Mesothelial cell of epicardium (in vitro differentiated cells): ENCODE data around the gene GLOD5. TPM values are rescaled to one million over a fixed set of nuclear protein-coding genes. Genes with fewer than 3 reads are reported as not detected.

ENCODE experiments used
- DNase-seq, 2 experiments: peaks; one replicate each; pipeline ENCODE4 v3.0.0; 2021; ENCODE audit warnings: low spot score in 2 of 2; ENCODE audit not compliant: unreplicated experiment in 2 of 2
- H3K27ac Mint-ChIP-seq: 2 replicates; pipeline ENCODE4 v1.8.0; 2021; ENCODE audit warnings: mixed read lengths
- H3K27me3 Mint-ChIP-seq: 2 replicates; pipeline ENCODE4 v1.8.0; 2021; ENCODE audit warnings: low read depth, mixed read lengths
- H3K36me3 Mint-ChIP-seq: 2 replicates; pipeline ENCODE4 v1.8.0; 2021; ENCODE audit warnings: mixed read lengths
- H3K4me1 Mint-ChIP-seq: 2 replicates; pipeline ENCODE4 v1.8.0; 2021; ENCODE audit warnings: mixed read lengths
- H3K4me3 Mint-ChIP-seq: 2 replicates; pipeline ENCODE4 v1.8.0; 2021; ENCODE audit warnings: mild to moderate bottlenecking, moderate library complexity, mixed read lengths
- H3K9me3 Mint-ChIP-seq: 2 replicates; pipeline ENCODE4 v1.8.0; 2021; ENCODE audit warnings: mixed read lengths
- total RNA-seq: library from RNA; stranded (reverse); gene quantifications from 3 replicates; pipeline ENCODE4 v1.2.1, GENCODE V29; 2021
- TF ChIP-seq, protein P1 (sequence below): fragments of 200-600 bp; sonication (generic); IDR thresholded peaks from one replicate; pipeline ENCODE4 v1.5.0; 2021; ENCODE audit warnings: antibody characterized with exemption; ENCODE audit not compliant: unreplicated experiment

GLOD5 gene
- total RNA-seq, 1 donor from 2014 or later, result not detected

DNA sequence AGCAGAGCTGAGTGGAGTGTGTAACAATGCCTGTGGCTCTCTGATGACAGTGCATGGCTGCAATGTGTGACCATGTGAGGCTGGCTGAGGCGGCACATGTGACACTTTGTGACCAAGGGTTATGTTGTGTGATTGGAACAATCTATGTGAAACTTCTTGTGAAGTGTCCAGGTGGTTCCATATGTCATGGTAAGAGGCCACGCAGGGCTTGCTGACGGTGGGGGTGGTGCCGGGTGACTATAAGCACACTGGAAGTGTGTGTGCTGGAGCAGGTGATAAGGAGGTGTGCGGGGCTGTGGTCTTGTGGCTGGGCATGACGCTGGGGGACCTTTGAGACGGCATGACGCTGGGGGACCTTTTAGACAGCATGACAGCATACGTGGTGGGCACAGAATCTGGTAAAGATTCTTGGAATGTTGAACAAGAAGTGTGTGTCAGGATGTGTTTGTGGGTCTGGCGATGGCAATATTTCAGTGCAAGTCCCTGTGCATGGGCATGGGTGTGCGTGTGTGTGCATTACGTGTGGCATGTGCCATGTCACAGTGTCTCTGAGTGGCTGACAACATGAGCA lies 32.9 kb downstream of the GLOD5 start:
- Mint-ChIP-seq H3K27me3 (no peaks in the 10 kb centered on the region), H3K27ac (no peak overlapping the region), H3K4me3 (no peak overlapping the region), H3K9me3 (peaks cover 13% of the 10 kb centered on the region), H3K36me3 (no peaks in the 10 kb centered on the region), H3K4me1 (peaks cover 3% of the 10 kb centered on the region)
- DNase-seq, result no peak
- TF ChIP-seq, protein P1, sequence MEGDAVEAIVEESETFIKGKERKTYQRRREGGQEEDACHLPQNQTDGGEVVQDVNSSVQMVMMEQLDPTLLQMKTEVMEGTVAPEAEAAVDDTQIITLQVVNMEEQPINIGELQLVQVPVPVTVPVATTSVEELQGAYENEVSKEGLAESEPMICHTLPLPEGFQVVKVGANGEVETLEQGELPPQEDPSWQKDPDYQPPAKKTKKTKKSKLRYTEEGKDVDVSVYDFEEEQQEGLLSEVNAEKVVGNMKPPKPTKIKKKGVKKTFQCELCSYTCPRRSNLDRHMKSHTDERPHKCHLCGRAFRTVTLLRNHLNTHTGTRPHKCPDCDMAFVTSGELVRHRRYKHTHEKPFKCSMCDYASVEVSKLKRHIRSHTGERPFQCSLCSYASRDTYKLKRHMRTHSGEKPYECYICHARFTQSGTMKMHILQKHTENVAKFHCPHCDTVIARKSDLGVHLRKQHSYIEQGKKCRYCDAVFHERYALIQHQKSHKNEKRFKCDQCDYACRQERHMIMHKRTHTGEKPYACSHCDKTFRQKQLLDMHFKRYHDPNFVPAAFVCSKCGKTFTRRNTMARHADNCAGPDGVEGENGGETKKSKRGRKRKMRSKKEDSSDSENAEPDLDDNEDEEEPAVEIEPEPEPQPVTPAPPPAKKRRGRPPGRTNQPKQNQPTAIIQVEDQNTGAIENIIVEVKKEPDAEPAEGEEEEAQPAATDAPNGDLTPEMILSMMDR, result no peak

DNA sequence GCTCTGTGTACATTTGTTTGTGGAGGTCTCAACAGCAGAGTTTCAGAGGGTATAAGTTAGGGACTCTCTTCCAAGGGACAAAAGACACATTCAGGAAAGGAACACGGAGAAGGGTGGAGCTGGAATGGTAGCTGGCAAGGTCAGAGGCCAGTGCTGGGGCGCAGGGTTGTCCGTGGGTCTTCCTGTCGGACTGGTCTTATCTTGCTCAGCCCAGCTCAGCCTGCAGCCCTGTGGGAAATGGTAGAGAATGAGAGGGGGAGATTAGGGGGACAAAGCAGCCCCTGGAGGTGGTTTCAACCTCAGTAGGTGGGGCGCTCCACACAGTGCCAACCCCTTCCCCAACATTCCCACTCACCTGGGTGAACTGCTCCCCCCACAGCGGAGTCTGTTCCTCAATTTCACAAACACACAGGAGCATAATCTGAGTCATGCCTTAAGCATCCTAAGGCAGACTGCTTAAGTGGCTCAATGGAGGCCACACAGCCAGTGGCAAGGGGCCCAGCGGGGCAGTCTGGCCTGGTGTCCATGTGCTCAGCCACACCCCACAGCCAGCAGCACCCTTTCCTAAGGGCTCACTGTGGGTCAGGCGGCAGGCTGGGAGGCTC lies 33.5 kb downstream of the GLOD5 start:
- Mint-ChIP-seq H3K4me3 (no peak overlapping the region), H3K27me3 (no peaks in the 10 kb centered on the region), H3K36me3 (no peaks in the 10 kb centered on the region), H3K27ac (no peak overlapping the region), H3K4me1 (peaks cover 3% of the 10 kb centered on the region), H3K9me3 (peaks cover 13% of the 10 kb centered on the region)
- no peak for DNase-seq
- TF ChIP-seq, protein P1, result no peak

DNA sequence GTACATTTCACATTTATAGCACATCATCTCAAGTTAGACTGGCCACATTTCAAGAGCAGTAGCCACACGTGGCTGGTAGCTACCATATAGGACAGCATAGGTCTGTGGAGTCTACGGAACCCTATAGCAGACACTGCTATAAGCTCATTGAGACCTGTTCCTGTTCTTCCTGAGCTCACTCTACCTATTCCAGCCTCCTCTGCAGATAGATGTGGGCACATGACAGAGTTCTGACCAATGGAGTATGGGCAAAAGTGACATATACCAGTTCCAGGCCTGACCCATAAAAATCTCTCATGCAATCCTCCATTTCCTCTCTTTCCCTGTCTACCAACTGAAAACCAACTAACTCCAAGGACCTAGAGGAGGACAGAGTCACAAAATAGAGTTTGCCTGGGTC lies 36.8 kb downstream of the GLOD5 start:
- DNase-seq, result no peak
- no peak overlapping the region for H3K4me3 Mint-ChIP-seq
- H3K4me1 Mint-ChIP-seq, result peaks cover 13% of the 10 kb centered on the region
- no peaks in the 10 kb centered on the region for H3K27me3 Mint-ChIP-seq
- TF ChIP-seq, protein P1, result no peak
- H3K9me3 Mint-ChIP-seq, result peaks cover 20% of the 10 kb centered on the region
- H3K27ac Mint-ChIP-seq, result no peak overlapping the region
- H3K36me3 Mint-ChIP-seq, result no peaks in the 10 kb centered on the region

DNA sequence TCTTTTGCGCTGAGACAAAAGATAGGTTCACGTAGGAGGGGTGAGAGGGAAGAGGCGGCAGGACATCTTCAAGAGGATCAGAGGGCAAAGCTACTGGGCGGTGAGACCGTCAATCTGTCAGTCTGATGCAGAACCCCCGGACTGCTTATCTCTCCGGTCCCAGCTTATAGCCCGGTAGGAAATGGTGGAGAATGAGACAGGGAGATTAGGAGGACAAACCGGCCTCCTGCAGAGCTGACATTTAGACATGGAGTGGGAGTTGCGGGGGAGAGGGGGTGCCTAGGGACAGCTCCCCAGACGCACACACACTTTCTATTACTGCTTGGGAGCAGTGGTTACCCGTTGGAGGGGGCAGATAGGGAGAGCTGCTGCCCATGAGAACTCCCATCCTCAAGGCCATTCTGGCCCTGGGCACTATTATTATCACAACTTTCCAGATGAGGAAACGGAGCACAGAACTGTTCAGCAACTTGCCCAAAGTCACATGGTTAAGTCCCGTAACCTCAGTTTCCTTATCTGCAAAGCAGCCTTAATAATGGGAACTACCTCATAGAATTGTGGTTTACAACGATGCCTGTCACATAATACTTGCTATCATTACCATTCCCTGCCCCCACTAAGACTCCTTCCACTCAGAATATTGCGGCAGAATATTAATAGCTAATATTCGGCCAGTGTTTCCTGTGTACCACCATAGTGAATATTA lies 39.2 kb downstream of the GLOD5 start:
- TF ChIP-seq, protein P1, result no peak
- Mint-ChIP-seq H3K4me3 (peak overlapping the region; percentile 93), H3K27me3 (no peaks in the 10 kb centered on the region), H3K4me1 (peaks cover 10% of the 10 kb centered on the region), H3K36me3 (peaks cover 9% of the 10 kb centered on the region), H3K9me3 (peaks cover 28% of the 10 kb centered on the region), H3K27ac (peak overlapping the region; percentile 99)
- no peak for DNase-seq

DNA sequence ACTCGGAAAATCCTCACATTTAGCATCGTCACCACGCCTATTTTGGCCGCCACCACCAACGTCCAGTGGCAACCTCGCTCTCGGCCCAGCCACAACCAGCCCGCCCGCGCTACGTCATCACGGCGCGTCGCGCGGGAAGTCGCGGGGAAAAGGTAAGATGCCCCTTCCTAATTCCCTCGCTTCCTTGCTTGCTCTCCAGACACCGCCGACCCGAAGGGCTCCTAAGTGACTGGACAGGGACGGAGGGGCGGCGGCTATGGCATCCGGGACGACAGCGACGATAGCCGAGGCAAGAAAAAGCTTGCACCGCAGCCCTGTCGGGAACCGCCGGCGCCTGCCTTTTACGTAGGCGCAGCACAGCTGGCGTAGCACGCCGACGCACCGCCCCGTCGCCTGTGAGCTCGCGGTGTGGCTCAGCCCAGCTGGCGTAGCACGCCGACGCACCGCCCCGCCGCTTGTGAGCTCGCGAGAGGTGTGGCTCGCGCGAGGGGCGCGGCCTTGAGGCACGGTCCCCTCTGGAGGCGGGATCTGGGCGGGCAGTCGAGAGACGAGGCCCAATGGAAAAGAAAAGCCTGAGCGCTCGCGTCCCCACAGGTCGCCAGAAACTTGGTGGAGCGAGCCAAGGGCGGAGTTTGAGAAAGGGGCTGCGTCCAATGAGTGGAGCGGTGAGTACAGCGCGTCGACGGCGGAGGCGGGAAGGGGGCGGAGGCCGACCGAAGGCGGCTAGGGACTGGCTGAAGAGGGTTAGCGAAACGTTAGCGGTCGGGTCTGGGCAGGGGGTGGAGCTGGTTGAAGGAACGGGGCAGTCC lies 39.9 kb downstream of the GLOD5 start, which contains the start of gene HDAC6:
Gene HDAC6, plus strand, starts transcription at position 788 of the 809 bp plus-strand sequence. CDS start 626 bp downstream, outside the sequence.
- DNase-seq, result peak; percentile 90 to 91
- TF ChIP-seq, protein P1, result no peak
- H3K27ac Mint-ChIP-seq, result peak within 1 kb of the TSS; percentile 99
- H3K4me3 Mint-ChIP-seq, result peak within 1 kb of the TSS; percentile 93
- H3K27me3 Mint-ChIP-seq, result no peaks in the 10 kb centered on the region
- peaks cover 9% of the 10 kb centered on the region for H3K36me3 Mint-ChIP-seq
- H3K4me1 Mint-ChIP-seq, result peaks cover 10% of the 10 kb centered on the region
- peaks cover 30% of the 10 kb centered on the region for H3K9me3 Mint-ChIP-seq
